Inflammatory macrophage (primary cell): ENCODE measurements around the gene CRY1.
A peak's percentile ranks its signal among the peaks of the same experiment; 100 is the strongest.
"Not testable (repeated sequence)": the region's sequence is repeated elsewhere in the genome, so short reads cannot be mapped to it uniquely, and the experiment has no call there.

ENCODE experiments used
- DNase-seq, 2 donors: peaks; one replicate each; pipeline ENCODE4 v3.0.0-alpha.2; 2020 to 2022

CRY1 gene

GRCh38 chr12:107064243-107064642 lies 29.1 kb downstream of the CRY1 start:
- no peak for DNase-seq

- DNase-seq, result no peak
Measured at GRCh38 chr12:107058190-107058589, 35.2 kb downstream of the CRY1 start.

GRCh38 chr12:107057071-107057834 lies 36.1 kb downstream of the CRY1 start:
- DNase-seq, result no peak

- DNase-seq, result no peak
Measured at GRCh38 chr12:107053709-107054108, 39.6 kb downstream of the CRY1 start.

- DNase-seq, result no peak
Measured at GRCh38 chr12:107045186-107045585, 48.2 kb downstream of the CRY1 start.

- no peak for DNase-seq
Measured at GRCh38 chr12:107042801-107043200, 50.5 kb downstream of the CRY1 start.

- peak; percentile 10 to 24 for DNase-seq
Measured at GRCh38 chr12:107035733-107036132, 57.6 kb downstream of the CRY1 start.

GRCh38 chr12:107033758-107034739 lies 59.3 kb downstream of the CRY1 start:
- no peak for DNase-seq

GRCh38 chr12:107032266-107032665 lies 61.1 kb downstream of the CRY1 start:
- no peak for DNase-seq

- DNase-seq, result no peak
Measured at GRCh38 chr12:107031061-107031460, 62.3 kb downstream of the CRY1 start.

GRCh38 chr12:107029081-107029480 lies 64.3 kb downstream of the CRY1 start:
- no peak for DNase-seq

- DNase-seq, result peak; percentile 24 to 31
Measured at GRCh38 chr12:107027636-107028053, 65.7 kb downstream of the CRY1 start.

GRCh38 chr12:107026806-107027635 lies 66.3 kb downstream of the CRY1 start:
- DNase-seq, result no peak

- not testable (repeated sequence) for DNase-seq
Measured at GRCh38 chr12:107026356-107026755, 67.0 kb downstream of the CRY1 start.

GRCh38 chr12:107025671-107026070 lies 67.7 kb downstream of the CRY1 start:
- DNase-seq, result no peak

- DNase-seq, result no peak
Measured at GRCh38 chr12:107019546-107019945, 73.8 kb downstream of the CRY1 start.

GRCh38 chr12:107017042-107017441 lies 76.3 kb downstream of the CRY1 start:
- no peak for DNase-seq

- no peak for DNase-seq
Measured at GRCh38 chr12:107014055-107014454, 79.3 kb downstream of the CRY1 start.

GRCh38 chr12:107012736-107013425 lies 80.5 kb downstream of the CRY1 start:
- DNase-seq, result no peak

GRCh38 chr12:107011519-107011918 lies 81.8 kb downstream of the CRY1 start:
- no peak for DNase-seq

GRCh38 chr12:107007411-107007810 lies 85.9 kb downstream of the CRY1 start:
- DNase-seq, result peak; percentile 46 to 51

GRCh38 chr12:107002665-107003064 lies 90.7 kb downstream of the CRY1 start:
- peak; percentile 16 to 19 for DNase-seq
